Spinal cord (tissue), 10 donors: ENCODE measurements around the gene ACP4. TPM values are rescaled to one million over a fixed set of nuclear protein-coding genes. Genes with fewer than 3 reads are reported as not detected.
"Not testable (repeated sequence)": the region's sequence is repeated elsewhere in the genome, so short reads cannot be mapped to it uniquely, and the experiment has no call there.

Experiments
- DNase-seq, 6 donors: peaks; one replicate each; pipeline versions ENCODE4 v3.0.0 to v3.0.0-alpha.2; 2013 to 2015; ENCODE audit warnings: low spot score in 6 of 6, low read depth in 4 of 6
- H3K27ac ChIP-seq: one replicate; pipeline ENCODE4 v1.5.1; 2013; ENCODE audit warnings: low read depth, low read length, control low read depth
- H3K27me3 ChIP-seq: one replicate; pipeline ENCODE4 v1.6.1; 2013; ENCODE audit warnings: low read length; ENCODE audit not compliant: control insufficient read depth, insufficient read depth
- H3K36me3 ChIP-seq: one replicate; pipeline ENCODE4 v1.6.1; 2013; ENCODE audit warnings: low read length; ENCODE audit not compliant: control insufficient read depth, insufficient read depth
- H3K4me1 ChIP-seq: one replicate; pipeline ENCODE4 v1.6.1; 2013; ENCODE audit warnings: low read length; ENCODE audit not compliant: control insufficient read depth, insufficient read depth
- H3K4me3 ChIP-seq: one replicate; pipeline ENCODE4 v1.5.1; 2013; ENCODE audit warnings: low read depth, low read length, control low read depth
- H3K9me3 ChIP-seq: one replicate; pipeline ENCODE4 v1.6.1; 2013; ENCODE audit warnings: low read length; ENCODE audit not compliant: control insufficient read depth, insufficient read depth
- WGBS: methylation state at CpG from one replicate; pipeline ENCODE4 v1.1.5; 2013; ENCODE audit warnings: missing lambda C conversion rate; ENCODE audit not compliant: insufficient coverage; 5-methylcytosine and 5-hydroxymethylcytosine counted together
- long read RNA-seq, 4 donors: transcript quantifications; one replicate each; lab custom pipeline, GENCODE V29; 2026
- polyA plus RNA-seq, 2 donors: library from polyadenylated mRNA; unstranded; fragments of 120-200 nt; gene quantifications; one replicate each; pipeline ENCODE4 v1.2.1, GENCODE V29; 2013; ENCODE audit not compliant: insufficient read length in 2 of 2
- total RNA-seq, 2 donors: library from RNA; depleted of rRNA in 1 of 2; stranded (reverse); fragments of 120-200 nt in 1 of 2; fragments of >200 nt in 1 of 2; gene quantifications; one replicate each; pipeline versions ENCODE4 v1.2.3 to v1.2.4, GENCODE V29; 2013 to 2014
- donor health status: healthy.

ACP4 gene
- not detected for total RNA-seq
- under 1 TPM in 1 of 2 donors, not detected in 1; 0.44 TPM for polyA plus RNA-seq
- long read RNA-seq, donor 1, result 0 reads
- long read RNA-seq, donor 2, result 0 reads
- long read RNA-seq, donor 3, result 0 reads
- long read RNA-seq, donor 4, result 0 reads

- DNase-seq, result no peak
- no peak within 1 kb of the TSS for H3K27ac ChIP-seq
- H3K4me1 ChIP-seq, result peaks cover 7% of the 10 kb centered on the region
- peaks cover 13% of the 10 kb centered on the region for H3K36me3 ChIP-seq
- H3K9me3 ChIP-seq, result no peaks in the 10 kb centered on the region
- H3K4me3 ChIP-seq, result no peak within 1 kb of the TSS
- 89% methylated on average over 9 of the region's 15 CpGs for WGBS
- H3K27me3 ChIP-seq, result no peaks in the 10 kb centered on the region
These were observed at the start of gene ACP4 for GRCh38 chr19:50790396-50790795. ACP4 (plus strand) TSS chr19:50790415; CDS start chr19:50790415, 0 bp downstream.

- Histone ChIP-seq H3K27ac (no peak overlapping the region), H3K9me3 (no peaks in the 10 kb centered on the region), H3K27me3 (peaks cover 3% of the 10 kb centered on the region), H3K4me1 (no peaks in the 10 kb centered on the region), H3K4me3 (no peak overlapping the region), H3K36me3 (no peaks in the 10 kb centered on the region)
- DNase-seq, result no peak
- 89% methylated on average over 12 of the region's 18 CpGs for WGBS
These were observed 48.9 kb upstream of the ACP4 start for GRCh38 chr19:50741179-50741933.

GRCh38 chr19:50743537-50743936 is 46.7 kb upstream of the ACP4 start:
- Histone ChIP-seq H3K27me3 (peaks cover 3% of the 10 kb centered on the region), H3K36me3 (no peaks in the 10 kb centered on the region), H3K27ac (no peak overlapping the region), H3K9me3 (no peaks in the 10 kb centered on the region), H3K4me3 (no peak overlapping the region), H3K4me1 (no peaks in the 10 kb centered on the region)
- no CpG with 5 or more reads among the region's 6 CpGs for WGBS
- DNase-seq, result no peak

- H3K4me3 ChIP-seq, result no peak overlapping the region
- no peak for DNase-seq
- H3K9me3 ChIP-seq, result no peaks in the 10 kb centered on the region
- no peaks in the 10 kb centered on the region for H3K27me3 ChIP-seq
- H3K4me1 ChIP-seq, result no peaks in the 10 kb centered on the region
- no peak overlapping the region for H3K27ac ChIP-seq
- no peaks in the 10 kb centered on the region for H3K36me3 ChIP-seq
- no CpG with 5 or more reads among the region's 10 CpGs for WGBS
These were observed 45.0 kb upstream of the ACP4 start for GRCh38 chr19:50745221-50745620.

- H3K4me3 ChIP-seq, H3K9me3 ChIP-seq, H3K36me3 ChIP-seq, H3K27me3 ChIP-seq, DNase-seq, H3K4me1 ChIP-seq, H3K27ac ChIP-seq: not testable (repeated sequence)
- WGBS, result 90% methylated on average over 11 of the region's 14 CpGs
These were observed 43.1 kb upstream of the ACP4 start for GRCh38 chr19:50747141-50747540.

- 80% methylated on average over 1 of the region's 6 CpGs for WGBS
- no peaks in the 10 kb centered on the region for H3K36me3 ChIP-seq
- no peaks in the 10 kb centered on the region for H3K9me3 ChIP-seq
- no peaks in the 10 kb centered on the region for H3K4me1 ChIP-seq
- H3K27ac ChIP-seq, result no peak overlapping the region
- no peak for DNase-seq
- H3K4me3 ChIP-seq, result no peak overlapping the region
- no peaks in the 10 kb centered on the region for H3K27me3 ChIP-seq
These were observed 40.7 kb upstream of the ACP4 start for GRCh38 chr19:50749490-50749889.

GRCh38 chr19:50750010-50750409 is 40.2 kb upstream of the ACP4 start:
- DNase-seq, result no peak
- Histone ChIP-seq H3K27me3 (no peaks in the 10 kb centered on the region), H3K27ac (no peak overlapping the region), H3K36me3 (no peaks in the 10 kb centered on the region), H3K4me1 (no peaks in the 10 kb centered on the region), H3K4me3 (no peak overlapping the region), H3K9me3 (no peaks in the 10 kb centered on the region)
- WGBS, result 46% methylated on average over 14 of the region's 15 CpGs

- Histone ChIP-seq H3K27ac (no peak overlapping the region), H3K27me3 (no peaks in the 10 kb centered on the region), H3K36me3 (no peaks in the 10 kb centered on the region), H3K9me3 (no peaks in the 10 kb centered on the region), H3K4me1 (no peaks in the 10 kb centered on the region), H3K4me3 (no peak overlapping the region)
- 93% methylated on average over 2 of the region's 4 CpGs for WGBS
- no peak for DNase-seq
These were observed 36.3 kb upstream of the ACP4 start for GRCh38 chr19:50753879-50754278.

- 79% methylated on average over 7 of the region's 8 CpGs for WGBS
- H3K27ac ChIP-seq, H3K9me3 ChIP-seq, H3K4me3 ChIP-seq, H3K4me1 ChIP-seq, DNase-seq, H3K27me3 ChIP-seq, H3K36me3 ChIP-seq: not testable (repeated sequence)
These were observed 34.0 kb upstream of the ACP4 start for GRCh38 chr19:50756244-50756643.

GRCh38 chr19:50757624-50758023 is 32.6 kb upstream of the ACP4 start:
- not testable (repeated sequence) for H3K36me3 ChIP-seq, H3K27me3 ChIP-seq, DNase-seq, H3K9me3 ChIP-seq, H3K4me1 ChIP-seq, H3K27ac ChIP-seq, H3K4me3 ChIP-seq
- WGBS, result no CpG with 5 or more reads among the region's 3 CpGs
